Lower leg skin (tissue), 4 donors: ENCODE data around the gene WDR74. TPM values are rescaled to one million over a fixed set of nuclear protein-coding genes. Genes with fewer than 3 reads are reported as not detected.

Experiments
- DNase-seq, 2 donors: peaks; one replicate each; pipeline ENCODE4 v3.0.0-alpha.2; 2019; ENCODE audit warnings: low spot score in 2 of 2
- H3K4me3 ChIP-seq: fragments of 200-600 bp; sonication (generic); 2 replicates; pipeline ENCODE4 v1.5.1; 2017; ENCODE audit warnings: mild to moderate bottlenecking, low read depth; ENCODE audit not compliant: poor library complexity, severe bottlenecking
- POLR2A ChIP-seq, 2 donors: fragments of 450-650 bp; IDR thresholded peaks; one replicate each; pipeline ENCODE4 v1.6.1; 2016 to 2017; ENCODE audit warnings: antibody characterized with exemption in 2 of 2, mild to moderate bottlenecking in 1 of 2, moderate library complexity in 1 of 2
- WGBS, 2 donors: methylation state at CpG; one replicate each; pipeline ENCODE4 v1.1.5; 2018; 5-methylcytosine and 5-hydroxymethylcytosine counted together
- intact Hi-C: fragments of 100-400 bp; cut with DNase I; formaldehyde crosslinking; loops from one replicate; pipeline ENCODE4 v1.15.0; 2023; ENCODE audit warnings: low total_unique reads
- total RNA-seq, 4 donors: library from RNA; depleted of rRNA; stranded (reverse); fragments of >200 nt; gene quantifications; one replicate each; pipeline ENCODE4 v1.1.0, GENCODE V29; 2016
- TF ChIP-seq, protein P1 (sequence below), 3 donors: fragments of 450-650 bp; IDR thresholded peaks; one replicate each; pipeline ENCODE4 v1.5.1; 2016; ENCODE audit warnings: antibody characterized with exemption in 3 of 3, mild to moderate bottlenecking in 3 of 3, moderate library complexity in 2 of 3

Gene WDR74
- total RNA-seq, 4 donors from 2014 or later = 49.7 to 93.8 (median 64.3) TPM

DNA sequence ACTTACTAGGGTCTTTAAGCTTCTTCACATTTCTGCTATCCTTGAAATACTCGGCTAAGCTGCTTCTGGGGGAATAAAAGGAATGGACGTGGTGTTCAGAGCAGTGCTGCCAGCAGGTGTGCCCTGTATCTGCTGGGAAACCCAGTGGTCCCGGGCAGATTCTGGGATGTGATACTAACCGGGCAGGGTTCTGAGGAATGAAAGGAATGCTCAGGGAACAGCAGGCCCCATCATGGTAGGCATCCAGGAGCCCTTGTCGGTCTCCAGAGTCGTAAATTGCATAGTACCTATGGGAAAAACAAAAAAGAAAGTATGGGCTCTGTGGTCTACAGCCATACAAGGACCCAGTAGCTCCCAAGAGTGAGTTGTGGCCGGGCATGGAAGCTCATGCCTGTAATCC is 43.1 kb downstream of the WDR74 start:
- intact Hi-C loops = loop anchor here (10.0 kb wide), 1 partner anchor 59 kb away; no protein-coding TSS in a partner anchor
- no peak overlapping the region for H3K4me3 ChIP-seq
- no peak for DNase-seq
- WGBS, 2 donors = 77 to 79% methylated on average over 7 of the region's 7 CpGs
- TF ChIP-seq POLR2A (IDR thresholded peaks at IDR 0.05) = no peak
- TF ChIP-seq, protein P1, sequence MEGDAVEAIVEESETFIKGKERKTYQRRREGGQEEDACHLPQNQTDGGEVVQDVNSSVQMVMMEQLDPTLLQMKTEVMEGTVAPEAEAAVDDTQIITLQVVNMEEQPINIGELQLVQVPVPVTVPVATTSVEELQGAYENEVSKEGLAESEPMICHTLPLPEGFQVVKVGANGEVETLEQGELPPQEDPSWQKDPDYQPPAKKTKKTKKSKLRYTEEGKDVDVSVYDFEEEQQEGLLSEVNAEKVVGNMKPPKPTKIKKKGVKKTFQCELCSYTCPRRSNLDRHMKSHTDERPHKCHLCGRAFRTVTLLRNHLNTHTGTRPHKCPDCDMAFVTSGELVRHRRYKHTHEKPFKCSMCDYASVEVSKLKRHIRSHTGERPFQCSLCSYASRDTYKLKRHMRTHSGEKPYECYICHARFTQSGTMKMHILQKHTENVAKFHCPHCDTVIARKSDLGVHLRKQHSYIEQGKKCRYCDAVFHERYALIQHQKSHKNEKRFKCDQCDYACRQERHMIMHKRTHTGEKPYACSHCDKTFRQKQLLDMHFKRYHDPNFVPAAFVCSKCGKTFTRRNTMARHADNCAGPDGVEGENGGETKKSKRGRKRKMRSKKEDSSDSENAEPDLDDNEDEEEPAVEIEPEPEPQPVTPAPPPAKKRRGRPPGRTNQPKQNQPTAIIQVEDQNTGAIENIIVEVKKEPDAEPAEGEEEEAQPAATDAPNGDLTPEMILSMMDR (IDR thresholded peaks at IDR 0.05) = no peak

- WGBS, 2 donors = 85 to 90% methylated on average over 8 of the region's 8 CpGs
- intact Hi-C loops = loop anchor here (10.0 kb wide), 1 partner anchor 61 kb away; no protein-coding TSS in a partner anchor
- TF ChIP-seq, protein P1 (IDR thresholded peaks at IDR 0.05) = no peak
- no peak for TF ChIP-seq POLR2A (IDR thresholded peaks at IDR 0.05)
- DNase-seq = no peak
- no peak overlapping the region for H3K4me3 ChIP-seq
These were observed 45.1 kb downstream of the WDR74 start for GRCh38 chr11:62794201-62794775.

- H3K4me3 ChIP-seq = no peak overlapping the region
- no peak for DNase-seq
- intact Hi-C loops = loop anchor here (10.0 kb wide), 1 partner anchor 63 kb away; no protein-coding TSS in a partner anchor
- 22 to 25% methylated on average over 11 of the region's 11 CpGs for WGBS, 2 donors
- TF ChIP-seq, protein P1 (IDR thresholded peaks at IDR 0.05) = no peak
- no peak for TF ChIP-seq POLR2A (IDR thresholded peaks at IDR 0.05)
These were observed 47.2 kb downstream of the WDR74 start for GRCh38 chr11:62792202-62792575.

GRCh38 chr11:62791501-62792201 is 47.7 kb downstream of the WDR74 start, which contains the start of gene TMEM223:
Gene TMEM223 (minus strand): TSS chr11:62792006. CDS start chr11:62791994, 12 bp downstream.
- TF ChIP-seq POLR2A (IDR thresholded peaks at IDR 0.05) = no peak
- TF ChIP-seq, protein P1 (IDR thresholded peaks at IDR 0.05) = no peak
- intact Hi-C loops = loop anchor here (10.0 kb wide), 1 partner anchor 63 kb away; no protein-coding TSS in a partner anchor
- 0% methylated on average over 48 to 54 of the region's 58 CpGs for WGBS, 2 donors
- peak within 1 kb of the TSS; percentile 77 for H3K4me3 ChIP-seq
- peak; percentile 79 to 97 for DNase-seq

DNA sequence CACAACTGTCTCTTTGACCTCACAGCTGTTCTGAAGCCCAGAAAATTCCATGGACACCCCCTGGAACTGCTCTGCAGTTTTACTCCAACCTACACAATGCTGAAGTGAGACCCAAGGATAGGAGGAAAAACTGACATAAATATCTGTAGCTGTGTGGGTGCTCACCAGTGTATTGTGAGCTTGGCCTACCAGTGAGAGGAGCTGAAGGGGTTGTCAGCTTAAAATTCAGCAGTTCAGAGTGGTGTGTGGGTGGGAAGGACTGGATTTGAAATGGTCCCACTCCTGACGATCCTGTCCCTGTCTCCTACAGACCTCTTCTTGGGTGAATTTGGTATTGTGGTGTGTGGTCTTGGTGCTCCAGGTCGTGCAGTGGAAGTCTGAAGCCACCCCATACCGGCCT is 49.8 kb downstream of the WDR74 start:
- TF ChIP-seq, protein P1 (IDR thresholded peaks at IDR 0.05) = no peak
- no peak for TF ChIP-seq POLR2A (IDR thresholded peaks at IDR 0.05)
- intact Hi-C loops = no loop called here
- no peak for DNase-seq
- H3K4me3 ChIP-seq = no peak overlapping the region
- WGBS, 2 donors = 51 to 61% methylated on average over 3 of the region's 3 CpGs
